ENCODE measurements around the gene ELMO1. TPM values are rescaled to one million over a fixed set of nuclear protein-coding genes. Genes with fewer than 3 reads are reported as not detected.

ELMO1 gene
- total RNA-seq, 1 donor from 2014 or later: 11.9 TPM

- no peak for ATAC-seq (ENCODE audit: poor library complexity)
- DNase-seq: no peak
- intact Hi-C loops (cut with DNase I): no loop called here
Measured at GRCh38 chr7:36827726-36828703, 620.6 kb downstream of the ELMO1 start.

GRCh38 chr7:36825501-36825900 is 623.2 kb downstream of the ELMO1 start:
- ATAC-seq (ENCODE audit: poor library complexity): no peak
- no peak for DNase-seq
- intact Hi-C loops (cut with DNase I): no loop called here

- no peak for DNase-seq
- ATAC-seq (ENCODE audit: poor library complexity): no peak
- intact Hi-C loops (cut with DNase I): no loop called here
Measured at GRCh38 chr7:36823353-36823752, 625.3 kb downstream of the ELMO1 start.

- intact Hi-C loops (cut with DNase I): no loop called here
Measured at GRCh38 chr7:36821617-36822016, 627.0 kb downstream of the ELMO1 start.

GRCh38 chr7:36820527-36821170 is 628.0 kb downstream of the ELMO1 start:
- ATAC-seq (ENCODE audit: poor library complexity): no peak
- intact Hi-C loops (cut with DNase I): no loop called here
- no peak for DNase-seq

More at GRCh38 chr7:36821617-36822016, 627.0 kb downstream of the ELMO1 start:
- no peak for DNase-seq
- ATAC-seq (ENCODE audit: poor library complexity): no peak

- DNase-seq (no peak), ATAC-seq (ENCODE audit: poor library complexity) (no peak)
- intact Hi-C loops (cut with DNase I): no loop called here
Measured at GRCh38 chr7:36819639-36820038, 629.0 kb downstream of the ELMO1 start.

GRCh38 chr7:36814311-36814710 is 634.4 kb downstream of the ELMO1 start:
- ATAC-seq (ENCODE audit: poor library complexity): no peak
- DNase-seq: no peak
- intact Hi-C loops (cut with DNase I): no loop called here

GRCh38 chr7:36811807-36812206 is 636.9 kb downstream of the ELMO1 start:
- no peak for ATAC-seq (ENCODE audit: poor library complexity)
- intact Hi-C loops (cut with DNase I): no loop called here
- no peak for DNase-seq

- DNase-seq: no peak
- ATAC-seq (ENCODE audit: poor library complexity): no peak
- intact Hi-C loops (cut with DNase I): no loop called here
Measured at GRCh38 chr7:36810489-36810888, 638.2 kb downstream of the ELMO1 start.

GRCh38 chr7:36810032-36810431 is 638.6 kb downstream of the ELMO1 start:
- intact Hi-C loops (cut with DNase I): no loop called here
- no peak for ATAC-seq (ENCODE audit: poor library complexity)
- DNase-seq: no peak

GRCh38 chr7:36809510-36809909 is 639.2 kb downstream of the ELMO1 start:
- no peak for ATAC-seq (ENCODE audit: poor library complexity)
- DNase-seq: no peak
- intact Hi-C loops (cut with DNase I): no loop called here

- ATAC-seq (ENCODE audit: poor library complexity) (no peak), DNase-seq (no peak)
- intact Hi-C loops (cut with DNase I): no loop called here
Measured at GRCh38 chr7:36809086-36809485, 639.6 kb downstream of the ELMO1 start.

- ATAC-seq (ENCODE audit: poor library complexity) (no peak), DNase-seq (no peak)
- intact Hi-C loops (cut with DNase I): no loop called here
Measured at GRCh38 chr7:36806891-36807290, 641.8 kb downstream of the ELMO1 start.

Small RNA genes within 50 kb of the gene (microRNA-seq; reads per million reads assigned to microRNA genes)
- not detected for gene MIR1200

Other genes with a start within 250 kb of the ELMO1 start
- gene GPR141, start 234.9 kb upstream of the ELMO1 start, total RNA-seq: 0.38 TPM